ENCODE measurements around the gene MLH1. TPM values are rescaled to one million over a fixed set of nuclear protein-coding genes. Genes with fewer than 3 reads are reported as not detected.

MLH1 gene
- total RNA-seq, 1 donor from 2014 or later, result 42.9 TPM

GRCh38 chr3:36973139-36973538 is 20.2 kb upstream of the MLH1 start:
- Mint-ChIP-seq H3K27me3 (ENCODE audit: unreplicated experiment) (peaks cover 4% of the 10 kb centered on the region), H3K4me1 (ENCODE audit: unreplicated experiment) (peaks cover 15% of the 10 kb centered on the region), H3K36me3 (ENCODE audit: low read depth, unreplicated experiment) (no peaks in the 10 kb centered on the region), H3K4me3 (ENCODE audit: unreplicated experiment) (no peak overlapping the region), H3K9me3 (ENCODE audit: unreplicated experiment) (no peaks in the 10 kb centered on the region), H3K27ac (ENCODE audit: unreplicated experiment) (no peak overlapping the region)
- DNase-seq (ENCODE audit: low spot score), result no peak
- TF ChIP-seq CTCF (IDR thresholded peaks at IDR 0.05; ENCODE audit: unreplicated experiment), result no peak

- peaks cover 4% of the 10 kb centered on the region for H3K4me1 Mint-ChIP-seq (ENCODE audit: unreplicated experiment)
- H3K27ac Mint-ChIP-seq (ENCODE audit: unreplicated experiment), result no peak overlapping the region
- no peaks in the 10 kb centered on the region for H3K27me3 Mint-ChIP-seq (ENCODE audit: unreplicated experiment)
- no peak for DNase-seq (ENCODE audit: low spot score)
- TF ChIP-seq CTCF (IDR thresholded peaks at IDR 0.05; ENCODE audit: unreplicated experiment), result no peak
- peaks cover 42% of the 10 kb centered on the region for H3K36me3 Mint-ChIP-seq (ENCODE audit: low read depth, unreplicated experiment)
- H3K4me3 Mint-ChIP-seq (ENCODE audit: unreplicated experiment), result no peak overlapping the region
- no peaks in the 10 kb centered on the region for H3K9me3 Mint-ChIP-seq (ENCODE audit: unreplicated experiment)
Observed at GRCh38 chr3:36981006-36981405, 12.3 kb upstream of the MLH1 start.

- Mint-ChIP-seq H3K27ac (ENCODE audit: unreplicated experiment) (peak overlapping the region; percentile 5), H3K36me3 (ENCODE audit: low read depth, unreplicated experiment) (peaks cover 32% of the 10 kb centered on the region), H3K27me3 (ENCODE audit: unreplicated experiment) (peaks cover 1% of the 10 kb centered on the region), H3K4me3 (ENCODE audit: unreplicated experiment) (no peak overlapping the region), H3K4me1 (ENCODE audit: unreplicated experiment) (peaks cover 35% of the 10 kb centered on the region), H3K9me3 (ENCODE audit: unreplicated experiment) (no peaks in the 10 kb centered on the region)
- DNase-seq (ENCODE audit: low spot score), result no peak
- TF ChIP-seq CTCF (IDR thresholded peaks at IDR 0.05; ENCODE audit: unreplicated experiment), result no peak
Observed at GRCh38 chr3:36988356-36988755, 5.0 kb upstream of the MLH1 start.

- no peak for TF ChIP-seq CTCF (IDR thresholded peaks at IDR 0.05; ENCODE audit: unreplicated experiment)
- DNase-seq (ENCODE audit: low spot score), result no peak
- peak overlapping the region; percentile 4 for H3K27ac Mint-ChIP-seq (ENCODE audit: unreplicated experiment)
- H3K27me3 Mint-ChIP-seq (ENCODE audit: unreplicated experiment), result peaks cover 1% of the 10 kb centered on the region
- peaks cover 27% of the 10 kb centered on the region for H3K36me3 Mint-ChIP-seq (ENCODE audit: low read depth, unreplicated experiment)
- peaks cover 35% of the 10 kb centered on the region for H3K4me1 Mint-ChIP-seq (ENCODE audit: unreplicated experiment)
- no peaks in the 10 kb centered on the region for H3K9me3 Mint-ChIP-seq (ENCODE audit: unreplicated experiment)
- H3K4me3 Mint-ChIP-seq (ENCODE audit: unreplicated experiment), result no peak overlapping the region
Observed at GRCh38 chr3:36989005-36989404, 4.3 kb upstream of the MLH1 start.

- Mint-ChIP-seq H3K27me3 (ENCODE audit: unreplicated experiment) (peaks cover 1% of the 10 kb centered on the region), H3K36me3 (ENCODE audit: low read depth, unreplicated experiment) (peaks cover 23% of the 10 kb centered on the region), H3K4me3 (ENCODE audit: unreplicated experiment) (no peak overlapping the region), H3K4me1 (ENCODE audit: unreplicated experiment) (peaks cover 35% of the 10 kb centered on the region), H3K27ac (ENCODE audit: unreplicated experiment) (no peak overlapping the region), H3K9me3 (ENCODE audit: unreplicated experiment) (no peaks in the 10 kb centered on the region)
- DNase-seq (ENCODE audit: low spot score), result no peak
- no peak for TF ChIP-seq CTCF (IDR thresholded peaks at IDR 0.05; ENCODE audit: unreplicated experiment)
Observed at GRCh38 chr3:36989568-36989967, 3.8 kb upstream of the MLH1 start.
